ENCODE data around the gene ANO3. TPM values are rescaled to one million over a fixed set of nuclear protein-coding genes. Genes with fewer than 3 reads are reported as not detected.

The ANO3 gene
- total and polyA plus RNA-seq, 2 experiments from 2014 or later, result not detected

DNA sequence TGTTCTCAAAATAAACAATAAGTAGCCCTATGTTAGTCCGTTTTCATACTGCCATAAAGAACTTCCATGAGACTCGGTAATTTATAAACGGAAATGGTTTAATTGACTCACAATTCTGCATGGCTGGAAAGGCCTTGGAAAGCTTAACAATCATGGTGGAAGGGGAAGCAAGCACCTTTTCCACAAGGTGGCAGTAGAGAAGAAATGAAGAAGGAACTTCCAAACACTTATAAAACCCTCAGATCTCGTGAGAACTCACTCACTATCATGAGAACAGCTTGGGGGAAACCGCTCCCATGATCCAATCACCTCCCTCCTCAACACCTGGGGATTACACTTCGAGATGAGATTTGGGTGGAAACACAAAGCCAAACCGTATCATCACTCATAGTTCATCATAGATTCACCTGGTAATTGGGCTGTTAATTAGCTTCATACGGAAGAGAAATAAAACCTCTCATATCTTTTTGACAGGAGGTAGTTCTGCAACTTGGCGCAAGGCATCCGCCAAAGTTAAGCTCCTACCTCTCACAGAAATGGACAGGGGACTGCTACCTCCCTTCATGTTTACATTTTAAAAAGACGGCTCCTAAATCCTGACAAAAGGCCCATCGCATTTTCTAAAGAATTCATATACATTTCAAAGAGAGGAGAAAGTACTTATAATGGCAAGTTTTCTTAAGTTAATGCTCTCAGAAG lies 191.1 kb downstream of the ANO3 start:
- Histone ChIP-seq H3K9me3 (ENCODE audit: low read depth) (no peaks in the 10 kb centered on the region), H3K4me3 (no peak overlapping the region), H3K27me3 (no peaks in the 10 kb centered on the region), H3K27ac (no peak overlapping the region), H3K4me1 (ENCODE audit: low read depth) (no peaks in the 10 kb centered on the region), H3K36me3 (no peaks in the 10 kb centered on the region)
- peak in 1 of 2 donors; percentile 21 for DNase-seq (ENCODE audit: low read depth in 1 of 2, low spot score in 1 of 2)
- TF ChIP-seq, protein P1, sequence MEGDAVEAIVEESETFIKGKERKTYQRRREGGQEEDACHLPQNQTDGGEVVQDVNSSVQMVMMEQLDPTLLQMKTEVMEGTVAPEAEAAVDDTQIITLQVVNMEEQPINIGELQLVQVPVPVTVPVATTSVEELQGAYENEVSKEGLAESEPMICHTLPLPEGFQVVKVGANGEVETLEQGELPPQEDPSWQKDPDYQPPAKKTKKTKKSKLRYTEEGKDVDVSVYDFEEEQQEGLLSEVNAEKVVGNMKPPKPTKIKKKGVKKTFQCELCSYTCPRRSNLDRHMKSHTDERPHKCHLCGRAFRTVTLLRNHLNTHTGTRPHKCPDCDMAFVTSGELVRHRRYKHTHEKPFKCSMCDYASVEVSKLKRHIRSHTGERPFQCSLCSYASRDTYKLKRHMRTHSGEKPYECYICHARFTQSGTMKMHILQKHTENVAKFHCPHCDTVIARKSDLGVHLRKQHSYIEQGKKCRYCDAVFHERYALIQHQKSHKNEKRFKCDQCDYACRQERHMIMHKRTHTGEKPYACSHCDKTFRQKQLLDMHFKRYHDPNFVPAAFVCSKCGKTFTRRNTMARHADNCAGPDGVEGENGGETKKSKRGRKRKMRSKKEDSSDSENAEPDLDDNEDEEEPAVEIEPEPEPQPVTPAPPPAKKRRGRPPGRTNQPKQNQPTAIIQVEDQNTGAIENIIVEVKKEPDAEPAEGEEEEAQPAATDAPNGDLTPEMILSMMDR (IDR thresholded peaks at IDR 0.05; ENCODE audit: low read depth, low read length), result peak; percentile 32

DNA sequence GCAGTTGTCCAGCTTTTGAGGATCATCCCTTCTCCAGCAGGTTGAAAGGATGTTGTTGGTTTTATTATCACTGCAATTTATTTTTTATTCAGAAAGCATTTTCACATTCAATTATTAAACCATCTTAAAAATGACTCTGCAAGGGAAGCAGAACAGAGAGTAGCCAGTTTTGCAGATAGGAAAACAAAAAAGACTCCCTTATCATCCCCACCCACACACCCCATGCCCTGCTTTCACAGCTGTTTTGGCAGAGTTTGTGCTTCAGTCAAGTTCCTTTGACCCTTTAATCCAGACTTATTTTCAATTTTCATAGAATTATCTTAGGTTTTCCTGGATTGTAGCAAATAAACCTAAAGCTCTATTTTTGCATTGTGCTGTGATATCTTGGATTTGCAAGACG lies 195.8 kb downstream of the ANO3 start:
- Histone ChIP-seq H3K36me3 (no peaks in the 10 kb centered on the region), H3K4me3 (no peak overlapping the region), H3K4me1 (ENCODE audit: low read depth) (no peaks in the 10 kb centered on the region), H3K27ac (no peak overlapping the region), H3K27me3 (no peaks in the 10 kb centered on the region), H3K9me3 (ENCODE audit: low read depth) (no peaks in the 10 kb centered on the region)
- TF ChIP-seq, protein P1 (IDR thresholded peaks at IDR 0.05; ENCODE audit: low read depth, low read length), result no peak
- no peak for DNase-seq (ENCODE audit: low read depth in 1 of 2, low spot score in 1 of 2)

DNA sequence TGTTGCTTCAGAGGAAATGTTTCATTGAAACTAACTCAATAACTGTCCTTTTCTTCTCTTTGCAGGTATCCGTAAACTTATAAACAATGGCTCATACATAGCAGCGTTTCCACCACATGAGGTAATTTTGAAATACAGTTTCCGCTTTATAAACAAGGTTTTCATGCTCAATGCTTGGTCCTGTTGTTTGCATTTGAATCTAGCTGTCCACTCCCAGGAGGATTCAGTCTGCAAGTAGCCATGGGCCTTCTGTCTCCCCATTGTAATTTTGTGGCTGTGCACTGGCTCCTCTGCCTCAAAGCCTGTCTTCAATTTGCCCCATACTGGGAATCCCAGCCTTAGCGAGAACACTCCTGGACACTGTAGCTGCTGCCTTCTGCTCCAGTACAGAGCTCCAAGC lies 205.4 kb downstream of the ANO3 start:
- no peak for DNase-seq (ENCODE audit: low read depth in 1 of 2, low spot score in 1 of 2)
- TF ChIP-seq, protein P1 (IDR thresholded peaks at IDR 0.05; ENCODE audit: low read depth, low read length), result no peak
- H3K9me3 ChIP-seq (ENCODE audit: low read depth), result no peaks in the 10 kb centered on the region
- H3K36me3 ChIP-seq, result no peaks in the 10 kb centered on the region
- H3K4me3 ChIP-seq, result no peak overlapping the region
- H3K27me3 ChIP-seq, result no peaks in the 10 kb centered on the region
- no peak overlapping the region for H3K27ac ChIP-seq
- H3K4me1 ChIP-seq (ENCODE audit: low read depth), result no peaks in the 10 kb centered on the region

DNA sequence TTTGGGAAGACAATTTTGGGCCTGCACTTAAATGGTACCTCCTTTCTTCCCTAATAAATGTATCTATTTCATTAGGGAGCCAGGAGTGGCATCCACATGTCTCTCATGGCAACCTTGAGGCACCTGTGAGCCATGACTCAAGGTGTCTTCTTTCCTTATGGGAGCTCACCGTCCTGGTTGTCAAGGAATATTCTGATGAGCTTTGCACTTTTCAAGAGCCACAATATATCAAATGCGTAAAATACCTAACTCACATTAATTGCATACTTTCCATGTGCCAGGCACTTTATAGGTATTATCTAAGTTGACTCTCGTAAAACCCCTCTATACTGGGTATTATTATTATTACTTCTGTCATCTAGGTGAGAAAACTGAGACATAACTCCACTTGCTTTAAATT lies 207.6 kb downstream of the ANO3 start:
- Histone ChIP-seq H3K36me3 (no peaks in the 10 kb centered on the region), H3K27ac (no peak overlapping the region), H3K9me3 (ENCODE audit: low read depth) (no peaks in the 10 kb centered on the region), H3K4me3 (no peak overlapping the region), H3K4me1 (ENCODE audit: low read depth) (no peaks in the 10 kb centered on the region), H3K27me3 (no peaks in the 10 kb centered on the region)
- TF ChIP-seq, protein P1 (IDR thresholded peaks at IDR 0.05; ENCODE audit: low read depth, low read length), result no peak
- DNase-seq (ENCODE audit: low read depth in 1 of 2, low spot score in 1 of 2), result no peak

DNA sequence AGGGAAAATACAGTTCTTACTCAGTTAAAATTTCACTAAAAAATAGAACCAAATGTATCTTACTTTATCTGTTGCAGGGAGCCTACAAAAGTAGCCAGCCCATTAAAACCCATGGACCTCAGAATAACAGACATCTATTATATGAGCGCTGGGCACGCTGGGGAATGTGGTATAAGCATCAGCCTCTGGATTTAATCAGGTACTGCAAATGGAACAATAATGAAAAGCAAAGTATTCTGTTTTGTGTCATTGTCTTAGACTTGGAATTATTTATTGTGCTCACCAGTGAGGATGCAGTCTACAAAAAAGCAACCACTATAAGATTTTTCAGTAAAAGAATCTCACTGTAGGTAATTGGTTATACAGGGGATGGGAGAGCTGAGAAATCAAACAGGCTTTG lies 209.9 kb downstream of the ANO3 start:
- no peaks in the 10 kb centered on the region for H3K27me3 ChIP-seq
- no peaks in the 10 kb centered on the region for H3K36me3 ChIP-seq
- no peak for DNase-seq (ENCODE audit: low read depth in 1 of 2, low spot score in 1 of 2)
- H3K4me1 ChIP-seq (ENCODE audit: low read depth), result no peaks in the 10 kb centered on the region
- H3K9me3 ChIP-seq (ENCODE audit: low read depth), result no peaks in the 10 kb centered on the region
- TF ChIP-seq, protein P1 (IDR thresholded peaks at IDR 0.05; ENCODE audit: low read depth, low read length), result no peak
- H3K4me3 ChIP-seq, result no peak overlapping the region
- H3K27ac ChIP-seq, result no peak overlapping the region
